Nephron (organoid): Measurements from ENCODE around the gene COA5.
A peak's percentile ranks its signal among the peaks of the same experiment; 100 is the strongest.

Experiments
- H3K27ac Mint-ChIP-seq, 3 experiments: 2 replicates each; pipeline ENCODE4 v1.8.0; 2020; ENCODE audit warnings: mixed read lengths in 3 of 3, mild to moderate bottlenecking in 2 of 3, moderate library complexity in 1 of 3
- H3K27me3 Mint-ChIP-seq: 2 replicates; pipeline ENCODE4 v1.8.0; 2021; ENCODE audit warnings: low read depth, mild to moderate bottlenecking, moderate library complexity, mixed read lengths
- H3K36me3 Mint-ChIP-seq: 2 replicates; pipeline ENCODE4 v1.8.0; 2020; ENCODE audit warnings: low read depth, mixed read lengths
- H3K4me1 Mint-ChIP-seq: 2 replicates; pipeline ENCODE4 v1.8.0; 2020; ENCODE audit warnings: mixed read lengths
- H3K4me3 Mint-ChIP-seq, 3 experiments: 2 replicates each; pipeline ENCODE4 v1.8.0; 2020; ENCODE audit warnings: mild to moderate bottlenecking in 3 of 3, mixed read lengths in 3 of 3, moderate library complexity in 2 of 3
- H3K9me3 Mint-ChIP-seq: 2 replicates; pipeline ENCODE4 v1.8.0; 2020; ENCODE audit warnings: mixed read lengths
- CTCF ChIP-seq, 3 experiments: fragments of 200-600 bp; sonication (generic); IDR thresholded peaks; one replicate each; pipeline ENCODE4 v1.5.0; 2021; ENCODE audit warnings: antibody characterized with exemption in 3 of 3; ENCODE audit not compliant: unreplicated experiment in 3 of 3

COA5 gene

DNA sequence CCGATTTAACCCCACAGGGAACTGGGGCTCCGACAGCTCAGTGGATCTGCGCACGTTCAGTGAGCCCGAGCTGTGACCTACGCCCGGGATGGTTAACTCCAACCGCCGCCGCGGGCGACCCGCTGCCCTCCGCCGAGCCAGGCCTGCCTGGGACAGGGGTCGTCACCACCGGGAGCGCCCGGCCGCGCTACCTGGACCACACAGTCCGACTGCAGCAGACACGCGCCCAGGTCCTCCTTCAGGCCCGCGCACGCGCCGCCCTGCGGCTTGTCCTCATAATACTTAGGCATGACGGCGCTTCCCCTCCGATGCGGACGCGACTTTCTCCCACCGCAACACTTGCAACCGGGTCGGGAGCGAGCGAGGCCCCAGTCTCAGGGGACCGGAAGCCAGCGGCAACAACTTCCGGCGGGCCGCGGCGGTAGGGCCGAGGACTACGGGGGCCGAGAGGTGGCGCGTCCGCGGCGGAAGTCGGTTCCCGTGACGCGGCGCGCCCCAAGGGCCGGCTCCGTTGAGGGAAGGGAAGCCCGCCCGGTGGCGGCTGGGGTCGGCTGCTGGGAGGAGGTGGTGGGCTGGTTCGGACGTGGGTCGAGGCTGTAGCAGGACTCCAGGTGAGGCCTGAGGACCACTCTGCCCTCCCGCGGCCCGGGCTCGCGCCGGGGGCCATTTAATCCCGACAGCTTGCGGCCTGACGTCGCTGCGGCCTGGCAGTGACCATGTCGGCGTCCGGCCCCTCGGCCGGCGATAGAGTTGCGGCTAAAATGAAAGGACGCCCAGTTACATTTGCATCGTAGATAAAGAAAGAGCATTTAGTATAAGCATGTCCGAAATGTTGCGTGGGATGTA, at the start of gene COA5, which contains the start of gene UNC50:
COA5 (minus strand) TSS at position 397 of the 846 bp plus-strand sequence; CDS start at position 290, 107 bp downstream.
UNC50 (plus strand) TSS at position 474 of the 846 bp plus-strand sequence. CDS start 1,171 bp downstream, outside the sequence.
- H3K4me3 Mint-ChIP-seq: peak within 1 kb of the TSS; percentile 85 to 95 (median 89)
- H3K4me1 Mint-ChIP-seq: peaks cover 55% of the 10 kb centered on the region
- H3K36me3 Mint-ChIP-seq: peaks cover 25% of the 10 kb centered on the region
- H3K27ac Mint-ChIP-seq: peak within 1 kb of the TSS; percentile 90 to 94 (median 93)
- H3K9me3 Mint-ChIP-seq: no peaks in the 10 kb centered on the region
- TF ChIP-seq CTCF (IDR thresholded peaks at IDR 0.05; ENCODE audit: unreplicated experiment in 3 of 3): no peak
- no peaks in the 10 kb centered on the region for H3K27me3 Mint-ChIP-seq

DNA sequence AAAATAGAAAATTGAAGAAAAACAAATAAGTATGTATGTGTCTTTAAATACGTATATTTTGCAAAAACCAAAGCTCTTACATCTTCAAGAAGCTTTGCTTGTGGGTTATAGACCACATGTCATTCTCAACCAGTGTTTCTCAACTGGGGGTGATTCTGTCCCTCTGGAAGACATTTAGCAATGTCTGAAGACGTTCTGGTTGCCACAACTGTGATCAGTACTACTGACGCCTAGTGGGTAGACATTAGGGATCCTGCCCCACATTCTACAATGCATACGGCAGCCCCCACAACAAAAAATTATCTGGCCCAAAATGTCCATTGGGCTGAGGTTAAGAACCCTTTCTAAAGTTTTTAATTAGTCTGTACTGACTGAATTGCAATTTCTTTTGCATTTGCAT, 48.5 kb upstream of the COA5 start:
- Mint-ChIP-seq H3K36me3 (peaks cover 13% of the 10 kb centered on the region), H3K4me3 (no peak overlapping the region), H3K4me1 (no peaks in the 10 kb centered on the region), H3K9me3 (peaks cover 14% of the 10 kb centered on the region), H3K27ac (peak overlapping the region in 2 of 3 experiments; percentile 28 to 55), H3K27me3 (no peaks in the 10 kb centered on the region)
- no peak for TF ChIP-seq CTCF (IDR thresholded peaks at IDR 0.05; ENCODE audit: unreplicated experiment in 3 of 3)

- H3K4me1 Mint-ChIP-seq: no peaks in the 10 kb centered on the region
- H3K9me3 Mint-ChIP-seq: peaks cover 1% of the 10 kb centered on the region
- no peaks in the 10 kb centered on the region for H3K27me3 Mint-ChIP-seq
- H3K4me3 Mint-ChIP-seq: no peak overlapping the region
- TF ChIP-seq CTCF (IDR thresholded peaks at IDR 0.05; ENCODE audit: unreplicated experiment in 3 of 3): no peak
- H3K27ac Mint-ChIP-seq: no peak overlapping the region
- H3K36me3 Mint-ChIP-seq: peaks cover under 1% of the 10 kb centered on the region
Measured at GRCh38 chr2:98654699-98655495, 46.6 kb upstream of the COA5 start.

DNA sequence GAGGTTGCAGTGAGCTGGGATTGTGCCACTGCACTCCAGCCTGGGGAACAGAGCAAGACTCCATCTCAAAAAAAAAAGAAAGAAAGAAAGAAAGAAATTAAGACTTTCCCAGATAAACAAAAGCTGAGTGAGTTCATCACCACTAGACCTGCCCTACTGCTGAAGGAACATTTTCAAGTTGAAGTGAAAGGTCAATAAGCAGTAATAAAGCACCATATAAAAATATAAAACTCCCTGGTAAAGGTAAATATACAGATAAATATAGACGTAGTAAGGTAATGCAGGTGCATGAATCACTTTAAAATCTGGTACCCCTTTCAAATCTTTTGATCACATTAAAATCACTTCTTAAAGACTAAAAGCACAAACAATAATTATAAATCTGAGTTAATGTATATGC, 42.7 kb upstream of the COA5 start:
- Mint-ChIP-seq H3K27me3 (no peaks in the 10 kb centered on the region), H3K9me3 (no peaks in the 10 kb centered on the region), H3K27ac (no peak overlapping the region), H3K4me3 (no peak overlapping the region), H3K4me1 (no peaks in the 10 kb centered on the region), H3K36me3 (peaks cover 4% of the 10 kb centered on the region)
- TF ChIP-seq CTCF (IDR thresholded peaks at IDR 0.05; ENCODE audit: unreplicated experiment in 3 of 3): no peak

DNA sequence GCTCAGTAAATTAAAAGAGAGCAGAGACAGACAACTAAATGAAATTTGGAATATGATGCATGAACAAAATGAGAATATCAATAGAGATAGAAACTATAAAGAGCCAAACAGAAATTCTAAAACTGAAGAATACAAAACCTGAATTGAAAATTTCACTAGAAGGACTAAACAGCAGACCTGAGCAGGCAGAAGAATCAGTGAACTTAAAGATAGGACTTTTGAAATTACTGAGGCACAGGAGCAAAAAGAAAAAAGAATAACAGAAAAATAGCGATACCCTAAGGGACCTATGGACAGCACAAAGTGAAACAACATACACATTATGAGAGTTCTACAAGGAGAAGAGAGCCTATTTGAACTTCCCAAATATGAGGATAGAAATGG, 41.7 kb upstream of the COA5 start:
- no peaks in the 10 kb centered on the region for H3K9me3 Mint-ChIP-seq
- peaks cover 4% of the 10 kb centered on the region for H3K36me3 Mint-ChIP-seq
- no peak overlapping the region for H3K4me3 Mint-ChIP-seq
- no peak for TF ChIP-seq CTCF (IDR thresholded peaks at IDR 0.05; ENCODE audit: unreplicated experiment in 3 of 3)
- H3K4me1 Mint-ChIP-seq: no peaks in the 10 kb centered on the region
- no peaks in the 10 kb centered on the region for H3K27me3 Mint-ChIP-seq
- H3K27ac Mint-ChIP-seq: no peak overlapping the region
